HK-2 (cell line): ENCODE data around the gene PPP1R12C.

ENCODE experiments used
- DNase-seq: peaks from one replicate; pipeline ENCODE4 v3.0.0-alpha.2; 2018; ENCODE audit not compliant: unreplicated experiment

Gene PPP1R12C

GRCh38 chr19:55046975-55047622 lies 70.3 kb downstream of the PPP1R12C start:
- DNase-seq = no peak

- DNase-seq = no peak
Observed at GRCh38 chr19:55044771-55045716, 72.4 kb downstream of the PPP1R12C start.

- DNase-seq = no peak
Observed at GRCh38 chr19:55044286-55044685, 73.2 kb downstream of the PPP1R12C start.

- no peak for DNase-seq
Observed at GRCh38 chr19:55042688-55043087, 74.7 kb downstream of the PPP1R12C start.

- no peak for DNase-seq
Observed at GRCh38 chr19:55042344-55042678, 75.1 kb downstream of the PPP1R12C start.

- no peak for DNase-seq
Observed at GRCh38 chr19:55041627-55042343, 75.7 kb downstream of the PPP1R12C start.

- no peak for DNase-seq
Observed at GRCh38 chr19:55041244-55041626, 76.2 kb downstream of the PPP1R12C start.
